GDM1 (cell line): ENCODE results near the gene SLC22A3.
"Not testable (repeated sequence)": the region's sequence is repeated elsewhere in the genome, so short reads cannot be mapped to it uniquely, and the experiment has no call there.

Source experiments
- DNase-seq: peaks from one replicate; lab custom pipeline; 2025; lab: John Stamatoyannopoulos, UW

Gene SLC22A3

DNA sequence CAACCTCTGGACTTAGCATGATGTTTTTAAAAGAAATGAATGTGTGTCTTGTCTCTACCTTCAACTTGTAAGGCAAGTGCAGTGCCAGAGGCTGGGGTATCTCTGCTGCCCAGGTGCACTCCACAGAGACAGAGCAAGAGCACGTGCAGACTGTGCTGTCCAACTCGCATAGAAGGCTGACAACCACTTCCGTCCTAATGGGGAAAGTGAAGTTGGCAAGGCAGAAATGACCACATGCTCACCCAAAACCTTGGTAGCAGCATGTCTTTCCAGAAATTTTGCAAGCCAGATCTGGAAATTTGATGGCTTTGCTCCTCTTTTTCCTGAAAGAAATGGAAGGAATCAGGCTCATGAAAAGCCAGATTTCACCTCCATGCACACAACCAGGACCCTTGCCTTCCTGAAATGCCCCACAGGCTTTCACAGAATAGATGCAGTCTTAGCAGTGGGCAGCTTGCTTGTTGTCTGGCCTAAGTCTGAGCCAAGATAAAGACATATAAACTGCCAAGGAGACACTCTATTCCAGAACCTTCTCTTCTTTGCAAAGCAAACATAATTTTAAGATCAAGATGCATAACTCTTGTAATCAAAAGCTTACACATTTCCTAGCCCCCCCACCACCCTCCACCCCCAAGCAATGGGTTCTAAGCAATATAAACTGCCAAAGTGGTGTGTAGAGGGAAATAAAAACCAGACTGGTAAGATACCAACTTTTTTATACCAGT, 26.8 kb downstream of the SLC22A3 start:
- DNase-seq: no peak

DNA sequence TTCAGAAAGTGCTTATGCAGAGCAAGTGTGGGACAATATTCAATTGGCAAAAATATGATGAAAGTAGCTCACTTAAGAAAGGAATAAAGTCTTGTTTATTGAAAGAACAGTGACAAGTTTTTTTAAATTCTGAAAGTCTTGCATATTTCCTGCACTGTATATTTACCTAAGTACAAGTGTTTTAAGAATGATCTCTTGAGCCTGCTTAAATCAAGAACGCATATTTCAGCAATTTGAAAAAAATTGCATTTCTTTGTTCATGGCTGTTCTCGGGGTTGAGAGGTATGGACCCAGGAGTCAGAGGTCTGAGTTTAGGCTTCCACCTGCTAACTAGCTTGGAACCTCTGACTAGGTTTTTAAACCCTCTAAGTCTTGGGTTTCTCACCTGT, 27.4 kb downstream of the SLC22A3 start:
- no peak for DNase-seq

DNA sequence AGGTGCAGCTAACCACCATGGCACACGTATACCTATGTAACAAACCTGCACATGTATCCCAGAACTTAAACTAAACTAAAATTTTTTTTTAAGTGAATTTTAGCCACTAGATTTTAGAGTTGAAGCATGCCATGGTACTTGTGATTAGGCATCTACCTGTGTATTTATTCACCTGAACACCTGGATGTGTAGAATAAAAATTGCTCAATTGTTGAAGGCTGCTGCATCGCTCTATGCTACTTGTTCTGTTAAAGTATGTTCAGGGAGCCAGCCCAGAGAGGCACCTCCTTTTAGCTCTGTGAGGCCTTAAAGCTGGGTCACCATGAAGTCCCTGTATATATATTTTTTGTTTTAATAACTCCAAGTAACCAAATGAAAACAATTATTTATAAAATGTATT, 28.3 kb downstream of the SLC22A3 start:
- DNase-seq: no peak

DNA sequence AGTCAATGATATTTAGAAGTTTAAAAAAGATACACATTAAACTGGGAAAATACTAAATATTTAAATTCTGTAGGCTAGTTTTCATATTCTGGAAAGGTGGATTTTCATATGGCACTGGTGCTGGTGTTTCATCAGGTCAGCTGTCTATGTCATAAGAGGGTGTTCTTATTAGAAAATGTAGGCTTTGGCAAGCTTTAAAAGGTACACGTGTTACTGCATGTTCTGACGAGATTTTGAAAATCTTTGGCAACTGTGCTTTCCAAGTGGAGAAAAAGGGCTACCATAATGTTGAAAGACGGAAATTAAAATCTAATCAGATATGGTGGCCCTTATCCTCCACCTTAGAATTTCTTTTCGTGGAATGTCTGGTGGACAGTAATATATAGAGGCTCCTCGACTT, 30.0 kb downstream of the SLC22A3 start:
- DNase-seq: no peak

DNA sequence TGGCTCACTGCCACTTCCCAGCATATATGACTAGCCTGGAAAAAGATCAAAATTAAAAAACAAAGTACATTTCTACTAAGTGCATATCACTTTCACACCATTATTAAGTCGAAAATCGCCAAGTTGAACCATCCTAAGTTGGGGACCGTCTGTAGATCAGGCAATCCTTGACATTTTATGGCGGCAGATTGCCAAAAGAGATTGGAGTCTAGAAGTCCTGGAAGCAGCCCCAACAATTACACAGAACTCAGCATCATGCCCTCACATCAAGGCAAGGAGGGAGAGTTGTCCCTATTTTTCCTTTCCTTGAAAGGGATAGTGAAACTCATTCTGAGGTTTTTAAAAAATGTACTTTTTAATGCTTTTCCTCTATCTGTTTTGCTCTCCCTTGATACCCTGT, 30.7 kb downstream of the SLC22A3 start:
- no peak for DNase-seq

DNA sequence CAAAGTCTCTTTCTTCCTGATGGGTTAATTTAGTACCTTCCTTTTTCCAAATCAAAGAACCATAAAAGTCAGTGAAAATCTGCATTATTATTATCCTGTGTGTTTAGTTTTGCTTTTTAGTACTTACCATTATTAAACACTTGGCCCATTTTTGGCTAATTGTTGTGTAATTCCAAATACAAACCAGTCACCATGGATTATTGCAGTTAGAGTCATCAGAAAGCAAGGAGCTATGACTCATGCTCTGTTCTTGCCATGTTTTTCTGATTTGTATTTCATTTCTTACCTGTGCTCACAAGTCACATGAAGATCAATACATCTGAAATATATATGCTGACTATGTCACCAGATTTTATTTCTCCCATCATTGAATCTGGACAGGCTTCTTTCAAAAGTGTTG, 31.3 kb downstream of the SLC22A3 start:
- no peak for DNase-seq

DNA sequence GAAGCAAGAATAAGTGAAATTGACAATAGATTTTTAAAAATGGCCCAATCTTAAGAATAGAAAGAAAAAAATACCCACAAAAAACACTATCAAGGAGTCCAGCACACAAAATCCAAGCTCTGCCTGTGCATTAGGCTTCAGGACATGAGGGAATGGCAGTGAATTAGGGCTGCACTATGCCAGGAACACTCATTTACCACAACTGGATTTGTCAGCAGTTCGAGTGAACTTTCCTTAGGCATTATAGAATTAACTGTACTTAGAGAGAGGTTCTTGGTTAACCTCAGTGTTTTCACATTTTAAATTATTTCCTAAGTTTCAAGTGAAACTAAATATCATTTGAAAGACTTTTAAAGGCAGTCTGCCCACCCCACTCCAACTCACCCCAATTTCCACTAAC, 34.8 kb downstream of the SLC22A3 start:
- DNase-seq: no peak

DNA sequence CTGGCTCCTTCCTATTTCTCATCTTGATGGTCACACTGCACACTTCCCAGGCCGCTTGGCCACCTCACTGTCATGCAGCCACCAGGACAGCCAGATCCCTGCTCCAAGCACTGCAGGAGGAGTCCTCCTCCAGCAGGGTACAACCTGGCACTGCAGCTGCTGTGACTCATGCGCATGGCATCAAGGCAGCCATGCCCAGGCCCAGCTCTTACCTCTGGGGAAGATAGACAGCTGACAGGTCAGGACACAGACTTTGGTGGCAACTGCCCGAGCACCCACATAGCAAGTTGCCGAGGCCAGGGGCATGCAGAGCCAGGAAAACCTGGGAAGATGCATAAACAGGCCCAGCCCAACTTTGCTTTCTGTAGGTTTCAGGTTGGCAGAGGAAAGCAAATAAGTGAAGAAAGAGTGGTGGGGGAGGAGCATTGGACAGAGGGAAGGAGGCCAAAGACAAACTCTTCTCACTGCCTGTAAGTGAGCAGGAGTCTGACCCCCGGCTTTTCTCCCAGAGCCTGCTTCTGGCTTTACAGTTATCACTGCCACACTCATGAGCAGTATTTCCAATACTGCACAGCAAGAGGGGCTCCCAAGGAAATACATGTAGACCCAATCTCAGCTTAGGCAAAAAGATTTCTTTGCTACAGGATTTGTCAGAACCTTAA, 38.8 kb downstream of the SLC22A3 start:
- DNase-seq: no peak

DNA sequence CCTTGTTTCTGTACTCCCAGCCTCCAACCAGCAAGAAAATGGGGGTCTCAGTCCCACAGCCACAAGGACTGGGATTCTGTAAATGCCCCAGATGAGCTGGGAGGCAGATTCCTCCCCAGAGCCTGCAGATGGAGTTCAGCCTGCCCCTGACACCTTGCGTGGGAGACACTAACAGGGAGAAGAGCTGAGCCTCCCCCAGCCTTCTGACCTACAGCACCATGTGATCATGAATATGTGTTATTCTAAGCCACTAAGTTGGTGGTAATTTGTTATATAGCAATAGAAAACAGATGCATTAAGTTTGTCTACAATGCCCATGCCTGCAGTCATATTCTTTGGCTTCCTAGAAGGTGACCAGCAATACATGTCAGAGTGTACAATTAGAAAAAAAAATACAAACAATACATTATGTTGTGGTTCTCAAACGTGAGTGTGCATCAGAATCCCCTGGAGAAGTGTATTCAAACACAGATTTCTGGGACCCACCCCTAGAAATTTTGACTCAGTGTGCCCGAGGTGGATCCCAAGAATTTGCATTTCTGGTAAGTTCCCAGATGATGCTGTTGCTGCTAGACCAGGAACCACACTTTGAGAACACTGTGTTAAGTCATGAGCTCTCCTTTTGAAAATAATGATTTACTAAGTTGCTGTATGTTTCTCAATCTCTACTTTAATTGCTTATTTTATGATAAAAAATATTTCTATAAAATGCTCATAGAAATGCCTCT, 39.9 kb downstream of the SLC22A3 start:
- no peak for DNase-seq

DNA sequence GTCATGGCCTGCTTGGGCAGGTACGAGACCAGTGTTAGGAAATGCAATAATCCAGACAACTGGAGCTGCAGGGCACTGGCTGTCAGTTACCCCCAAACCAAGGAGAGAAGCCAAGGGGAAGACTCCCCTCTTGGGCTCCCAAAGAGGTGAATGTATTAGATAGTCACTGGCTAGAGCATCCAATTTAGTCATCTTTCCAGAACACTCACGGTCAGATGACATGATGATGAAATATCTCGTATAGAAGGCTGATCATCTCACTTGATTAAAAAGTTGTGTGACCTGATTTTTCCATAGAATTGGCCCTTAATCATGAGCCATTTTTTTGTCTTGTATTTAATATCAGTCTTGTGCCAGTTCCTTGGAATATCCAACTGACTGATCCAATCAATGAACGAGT, 40.7 kb downstream of the SLC22A3 start:
- no peak for DNase-seq

DNA sequence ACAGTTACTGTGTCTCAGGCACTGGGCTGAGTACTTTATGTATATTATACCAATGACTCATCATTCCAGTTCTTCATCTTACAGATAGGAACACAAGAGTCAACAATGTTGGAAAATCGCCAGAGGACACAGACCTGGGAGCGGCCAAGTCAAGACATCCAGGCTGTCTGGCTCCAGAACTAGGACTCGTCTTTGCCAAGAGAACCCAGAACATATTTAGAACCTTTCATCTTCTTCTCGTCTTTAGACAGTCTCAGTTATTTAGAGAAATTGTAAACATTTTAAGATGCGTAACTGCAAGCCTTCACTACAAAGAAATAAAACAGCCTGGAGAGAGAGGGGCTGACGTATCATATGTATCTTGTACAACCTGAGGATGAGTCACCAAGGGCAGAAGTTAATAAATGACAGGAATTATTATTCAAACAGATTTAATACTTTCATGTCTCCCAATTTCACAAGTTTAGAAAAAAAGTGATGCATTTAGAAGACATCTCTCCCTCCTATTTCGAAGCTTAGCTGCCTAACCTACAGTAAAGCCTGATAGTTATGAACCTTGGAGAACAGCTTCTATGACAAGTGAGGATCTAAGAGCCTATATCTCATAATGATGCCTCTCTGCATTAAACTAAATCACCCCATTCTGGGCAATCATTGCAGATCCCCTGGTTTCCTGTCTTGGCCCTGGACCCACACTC, 43.4 kb downstream of the SLC22A3 start:
- DNase-seq: no peak

DNA sequence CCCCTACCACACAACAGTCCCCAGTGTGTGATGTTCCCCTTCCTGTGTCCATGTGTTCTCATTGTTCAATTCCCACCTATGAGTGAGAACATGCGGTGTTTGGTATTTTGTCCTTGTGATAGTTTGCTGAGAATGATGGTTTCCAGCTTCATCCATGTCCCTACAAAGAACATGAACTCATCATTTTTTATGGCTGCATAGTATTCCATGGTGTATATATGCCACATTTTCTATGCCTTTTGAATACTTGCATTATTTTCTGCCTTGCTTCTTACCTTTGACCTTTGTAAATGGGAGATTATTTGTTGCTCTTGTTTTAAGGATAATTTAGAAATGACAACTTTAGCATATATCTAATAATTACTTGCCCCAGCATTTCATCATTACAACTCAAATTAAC, 45.3 kb downstream of the SLC22A3 start:
- DNase-seq: not testable (repeated sequence)

DNA sequence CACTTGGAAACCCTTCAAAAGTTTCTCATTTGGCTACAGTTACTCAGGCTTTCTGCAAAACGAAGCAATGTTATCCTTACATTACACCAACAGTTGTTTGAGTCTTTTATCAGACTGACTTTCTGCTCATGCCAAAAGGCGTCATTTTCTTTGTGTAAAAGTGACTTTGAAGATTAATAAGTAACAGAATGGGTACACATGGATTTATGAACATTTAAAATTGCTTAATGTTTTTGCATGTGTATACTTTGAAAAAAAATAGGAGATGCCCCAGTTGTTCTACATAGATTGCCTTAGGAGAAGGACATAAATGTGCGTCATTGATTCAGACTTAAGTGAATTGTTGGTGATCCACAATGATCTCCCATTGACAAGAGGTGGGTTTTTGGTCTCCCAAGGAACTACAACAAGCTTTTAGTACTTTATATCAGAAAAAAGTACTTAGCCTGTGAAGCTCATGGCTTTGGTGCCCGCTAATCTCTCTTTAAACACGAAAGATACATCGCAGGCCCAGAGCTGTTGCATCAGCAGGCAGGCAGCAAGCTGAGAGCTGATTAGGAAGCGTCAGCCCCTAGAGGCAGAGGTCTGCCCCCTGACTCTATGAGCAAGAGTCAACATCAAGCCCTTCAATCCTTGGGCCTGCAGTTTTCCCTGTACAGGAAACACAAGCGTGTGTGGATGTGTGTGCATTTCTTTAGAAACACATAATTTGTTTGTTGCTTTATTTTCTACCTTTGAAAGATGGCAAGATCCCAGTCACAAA, 45.9 kb downstream of the SLC22A3 start:
- no peak for DNase-seq

DNA sequence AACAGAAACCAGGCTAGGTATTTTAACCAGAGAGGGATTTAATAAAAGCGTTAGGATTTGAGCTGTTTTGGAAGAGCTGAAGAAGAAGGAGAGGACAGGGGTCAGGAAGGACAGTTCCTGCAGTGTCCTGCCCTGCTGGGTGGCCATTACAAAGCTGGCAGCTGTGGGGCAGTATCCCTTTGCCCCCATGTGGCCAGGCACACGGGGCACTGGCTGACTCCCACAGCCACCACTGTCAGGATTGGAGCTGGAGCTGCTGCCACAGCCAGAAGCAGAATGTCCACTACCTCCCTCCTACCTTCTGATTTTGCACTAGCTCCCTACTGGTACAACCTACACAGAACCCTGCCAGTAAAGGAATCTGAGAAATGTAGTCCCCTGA, 46.5 kb downstream of the SLC22A3 start:
- DNase-seq: no peak

DNA sequence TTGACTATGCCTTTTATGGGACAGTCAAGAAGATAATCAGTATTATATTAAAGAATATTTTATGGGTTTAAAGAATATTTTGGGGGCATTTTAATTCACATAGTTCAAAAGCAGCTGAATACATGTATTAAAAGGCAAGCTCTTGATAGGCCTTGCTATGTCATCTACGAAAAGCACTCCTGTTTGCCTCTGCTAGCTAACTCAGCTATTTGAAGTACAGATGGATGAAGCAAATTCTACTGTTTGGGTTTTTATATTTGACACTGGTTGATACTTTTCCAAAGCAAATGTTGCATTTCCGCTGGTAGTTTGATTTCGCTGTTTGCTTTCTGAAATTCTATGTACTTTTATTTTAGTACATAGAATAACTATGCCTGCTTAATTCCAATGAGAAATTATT, 47.0 kb downstream of the SLC22A3 start:
- no peak for DNase-seq

DNA sequence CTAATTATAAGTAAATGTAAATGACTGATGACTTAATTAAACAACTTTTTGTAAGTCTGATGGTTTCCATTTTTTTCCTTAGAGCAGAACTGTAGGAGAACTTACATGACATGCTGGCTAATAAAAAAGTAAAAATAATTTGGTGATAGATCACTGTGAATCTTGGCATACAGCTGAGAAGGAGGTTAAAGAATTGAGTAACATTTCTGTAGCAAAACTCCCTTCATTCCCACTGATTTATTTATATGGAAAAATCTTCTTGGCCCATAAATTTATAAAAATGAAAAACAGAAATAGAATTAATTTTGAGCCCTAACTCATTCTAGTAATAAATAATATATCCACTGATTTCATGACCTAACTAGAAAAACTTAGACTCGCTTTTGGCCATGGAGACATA, 48.1 kb downstream of the SLC22A3 start:
- no peak for DNase-seq

DNA sequence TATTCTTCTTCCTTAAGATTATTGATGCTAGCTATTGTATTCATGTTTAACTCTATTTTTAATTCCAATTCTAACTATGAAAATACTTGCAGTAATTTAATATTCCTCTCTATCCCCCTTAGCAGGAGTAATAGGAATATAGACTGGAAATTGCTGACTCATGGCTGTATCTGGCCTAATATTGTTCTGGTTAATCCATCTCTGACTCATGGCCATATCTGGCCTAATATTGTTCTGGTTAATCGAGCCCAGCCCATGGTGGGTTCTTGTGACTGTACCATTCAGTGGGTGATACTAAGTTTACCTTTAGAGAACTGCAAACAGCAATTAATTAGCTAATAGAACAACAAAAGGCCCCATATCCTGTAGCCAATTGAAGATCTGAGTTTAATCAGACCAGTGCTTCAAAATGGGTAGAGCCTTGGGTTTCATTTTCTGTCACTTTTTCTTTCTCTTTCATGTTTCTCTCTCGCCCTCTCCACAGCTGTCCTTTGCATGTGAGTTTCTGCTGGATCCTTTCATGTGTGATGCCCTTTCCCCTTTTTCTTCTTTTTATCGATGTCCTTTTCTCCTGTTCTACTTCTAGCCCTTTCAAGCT, 50.6 kb downstream of the SLC22A3 start:
- no peak for DNase-seq

DNA sequence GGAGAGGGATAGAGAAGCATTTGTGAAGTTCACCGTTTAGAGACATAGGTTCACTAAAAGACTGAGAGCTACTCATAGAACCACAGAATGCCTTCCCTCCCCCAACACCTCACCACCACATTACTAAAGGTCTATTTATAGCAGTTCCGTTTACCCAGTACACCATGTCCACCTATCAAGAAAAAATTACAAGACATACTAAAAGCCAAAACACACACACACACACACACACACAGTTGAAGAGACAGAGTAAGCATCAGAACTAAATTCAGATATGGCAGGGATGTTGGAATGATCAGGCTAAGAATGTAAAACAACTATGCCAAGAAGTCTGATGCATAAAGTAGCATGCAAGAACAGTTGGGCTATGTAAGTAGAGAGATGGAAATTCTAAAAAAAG, 52.3 kb downstream of the SLC22A3 start:
- no peak for DNase-seq

DNA sequence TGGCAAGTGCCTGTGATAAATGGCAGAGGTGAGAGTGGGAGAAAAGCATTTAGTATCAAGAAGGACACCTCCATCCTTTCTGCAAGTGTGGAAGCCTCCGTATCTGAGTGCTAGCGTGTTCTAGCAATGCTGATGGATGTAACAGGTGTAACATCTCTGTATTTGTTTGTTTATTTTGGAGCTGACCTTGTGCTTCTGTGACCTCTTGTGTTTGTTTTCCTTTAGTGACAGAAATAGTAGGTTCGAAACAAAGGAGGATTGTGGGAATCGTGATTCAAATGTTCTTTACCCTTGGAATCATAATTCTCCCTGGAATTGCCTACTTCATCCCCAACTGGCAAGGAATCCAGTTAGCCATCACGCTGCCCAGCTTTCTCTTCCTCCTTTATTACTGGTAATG, 60.4 kb downstream of the SLC22A3 start:
- DNase-seq: no peak

DNA sequence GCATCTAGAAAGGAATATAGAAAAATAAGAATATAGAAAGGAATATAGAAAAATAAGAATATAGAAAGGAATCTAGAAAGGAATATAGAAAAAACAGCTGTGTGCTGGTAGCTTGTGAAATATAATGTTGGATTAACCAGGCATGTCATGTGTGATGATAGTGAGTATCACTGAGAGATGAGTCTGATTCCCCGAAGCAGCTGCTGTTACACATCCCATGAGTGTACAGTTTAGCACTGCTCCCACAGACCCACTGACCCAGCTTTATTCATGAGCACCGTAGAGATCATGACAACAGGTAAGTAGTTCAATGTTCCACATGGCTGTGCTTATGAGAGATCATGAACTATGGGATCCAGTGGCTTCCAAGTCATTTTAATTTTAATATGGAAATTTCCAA, 64.8 kb downstream of the SLC22A3 start:
- DNase-seq: no peak

DNA sequence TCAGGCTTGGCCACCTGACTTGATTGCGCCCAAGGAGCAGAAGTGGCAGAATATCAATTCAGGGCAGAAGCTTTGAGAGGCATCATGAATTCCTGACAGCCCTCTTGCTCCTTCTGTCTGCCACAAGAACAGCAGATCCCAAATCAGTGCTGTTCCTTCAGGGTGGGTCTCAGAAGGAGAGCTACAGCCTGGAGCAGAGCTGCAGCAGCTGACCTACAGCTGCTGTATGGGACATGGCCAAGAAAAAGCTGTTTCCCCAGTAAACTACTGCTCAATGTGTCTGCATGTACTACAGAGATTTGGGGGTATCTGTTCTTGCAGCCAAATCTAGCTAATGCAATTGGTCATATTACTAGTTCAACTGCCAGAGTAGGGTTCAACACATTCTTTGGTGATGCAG, 69.0 kb downstream of the SLC22A3 start:
- no peak for DNase-seq

DNA sequence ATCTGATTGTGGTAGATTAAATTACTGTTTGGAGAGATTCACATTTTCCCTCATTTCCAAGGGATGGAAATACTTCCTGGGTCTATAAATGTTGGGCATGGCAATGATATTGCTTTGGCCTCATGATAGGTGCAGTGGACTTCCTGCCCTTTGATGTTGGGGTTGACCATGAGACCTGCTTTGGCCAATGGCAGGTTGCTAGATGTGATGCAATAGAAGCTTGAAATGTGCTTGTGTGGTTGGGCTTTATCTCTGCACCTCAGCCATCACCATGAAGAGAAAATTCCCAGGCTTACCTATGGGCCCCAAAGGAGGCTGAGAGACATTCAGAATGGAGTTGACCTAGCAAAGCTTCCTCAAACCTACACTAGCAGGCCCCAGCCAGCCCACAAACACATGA, 69.4 kb downstream of the SLC22A3 start:
- no peak for DNase-seq
